Raji (cell line): ENCODE measurements around the gene PDHX.

Experiments
- POLR2A ChIP-seq: IDR thresholded peaks from 2 replicates; pipeline ENCODE4 v1.6.1; 2011; ENCODE audit warnings: low read depth, low read length, control low read depth; ENCODE audit not compliant: insufficient read depth

Gene PDHX

GRCh38 chr11:34968862-34969261 is 52.4 kb downstream of the PDHX start:
- no peak for TF ChIP-seq POLR2A

- no peak for TF ChIP-seq POLR2A
Observed at GRCh38 chr11:34970033-34970432, 53.6 kb downstream of the PDHX start.

GRCh38 chr11:34970480-34970879 is 54.1 kb downstream of the PDHX start:
- TF ChIP-seq POLR2A = no peak

GRCh38 chr11:34971928-34972327 is 55.5 kb downstream of the PDHX start:
- TF ChIP-seq POLR2A = no peak

- no peak for TF ChIP-seq POLR2A
Observed at GRCh38 chr11:34972366-34972765, 55.9 kb downstream of the PDHX start.

GRCh38 chr11:34972892-34973291 is 56.5 kb downstream of the PDHX start:
- TF ChIP-seq POLR2A = no peak

GRCh38 chr11:34975482-34975881 is 59.1 kb downstream of the PDHX start:
- TF ChIP-seq POLR2A = no peak

GRCh38 chr11:34976496-34977088 is 60.2 kb downstream of the PDHX start:
- TF ChIP-seq POLR2A = no peak

- no peak for TF ChIP-seq POLR2A
Observed at GRCh38 chr11:34977089-34977912, 60.9 kb downstream of the PDHX start.

GRCh38 chr11:34978236-34979191 is 62.1 kb downstream of the PDHX start:
- TF ChIP-seq POLR2A = no peak

GRCh38 chr11:34984514-34984913 is 68.1 kb downstream of the PDHX start:
- no peak for TF ChIP-seq POLR2A

- no peak for TF ChIP-seq POLR2A
Observed at GRCh38 chr11:34986883-34987520, 70.6 kb downstream of the PDHX start.

GRCh38 chr11:34987617-34988016 is 71.2 kb downstream of the PDHX start:
- no peak for TF ChIP-seq POLR2A

- no peak for TF ChIP-seq POLR2A
Observed at GRCh38 chr11:34988294-34989255, 72.2 kb downstream of the PDHX start.
